Vein endothelial cell (primary cell): ENCODE results near the gene TCTN2. TPM values are rescaled to one million over a fixed set of nuclear protein-coding genes. Genes with fewer than 3 reads are reported as not detected.

Experiments
- total RNA-seq: library from RNA; depleted of rRNA; stranded (reverse); fragments of >200 nt; gene quantifications from 2 replicates; pipeline ENCODE4 v1.2.3, GENCODE V29; 2012

The TCTN2 gene
- 10.5 and 13.1 TPM in 2 replicates for total RNA-seq

DNA sequence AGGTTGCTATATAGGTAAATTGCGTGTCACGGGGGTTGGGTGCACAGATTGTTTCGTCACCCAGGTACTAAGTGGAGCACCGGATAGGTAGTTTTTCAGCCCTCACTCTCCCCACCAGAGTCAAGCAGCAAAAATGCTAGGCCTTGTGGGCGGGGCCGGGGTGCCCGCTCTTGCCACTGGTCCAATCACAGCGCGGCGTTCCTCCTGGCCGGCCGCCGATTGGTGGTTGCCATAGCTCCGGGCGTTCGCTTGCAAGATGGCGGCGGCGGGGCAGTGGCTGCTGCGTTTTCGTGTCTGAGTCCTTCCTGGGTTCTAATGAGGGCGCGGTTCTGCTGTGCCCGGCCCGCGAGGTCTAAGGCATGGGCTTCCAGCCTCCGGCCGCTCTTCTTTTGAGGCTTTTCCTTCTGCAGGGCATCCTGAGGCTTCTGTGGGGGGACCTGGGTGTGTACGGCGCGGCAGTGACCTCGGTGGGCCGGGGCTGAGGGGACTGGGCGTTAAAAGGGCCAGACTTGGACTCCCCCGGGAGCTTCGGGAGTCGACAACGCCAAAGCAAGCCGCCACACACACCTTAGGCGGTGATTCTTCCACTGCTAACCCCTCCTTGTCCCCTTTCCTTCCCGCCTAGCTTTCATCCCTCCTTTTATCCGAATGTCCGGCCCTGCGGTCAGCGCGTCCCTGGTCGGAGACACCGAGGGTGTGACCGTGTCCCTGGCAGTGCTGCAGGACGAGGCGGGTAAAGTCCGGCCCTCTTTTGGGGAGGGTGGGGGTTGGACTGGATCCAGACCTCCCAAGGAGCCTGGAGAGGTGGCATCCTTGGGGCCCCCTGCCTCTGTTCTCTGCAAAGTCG, at the start of gene TCTN2:
Gene TCTN2, plus strand, starts transcription at position 232 of the 847 bp plus-strand sequence. Its CDS starts 128 bp downstream, at position 360.

GRCh38 chr12:123633379-123634141, 37.4 kb upstream of the TCTN2 start, which contains the start of the genes EIF2B1 and GTF2H3:
Gene EIF2B1, minus strand, starts transcription at chr12:123633686. Its CDS starts 129 bp downstream, at chr12:123633557.
Gene GTF2H3, plus strand, starts transcription at chr12:123633829. Its CDS starts 31 bp downstream, at chr12:123633860.

Other genes starting within 250 kb of the TCTN2 start
- 3.4 and 3.6 TPM in 2 replicates for gene RILPL2, start 234.4 kb upstream of the TCTN2 start, total RNA-seq
- gene SNRNP35, start 213.0 kb upstream of the TCTN2 start, total RNA-seq, result 9.8 and 10.0 TPM in 2 replicates
- gene RILPL1, start 137.4 kb upstream of the TCTN2 start, total RNA-seq, result 11.8 and 18.3 TPM in 2 replicates
- 370 and 397 TPM in 2 replicates for gene TMED2, start 86.6 kb upstream of the TCTN2 start, total RNA-seq
- 22.7 and 25.2 TPM in 2 replicates for gene DDX55, start 69.0 kb upstream of the TCTN2 start, total RNA-seq
- 37.9 and 42.6 TPM in 2 replicates for gene EIF2B1, start 37.4 kb upstream of the TCTN2 start, total RNA-seq
- gene GTF2H3, start 37.3 kb upstream of the TCTN2 start, total RNA-seq, result 52.3 and 56.5 TPM in 2 replicates
- 38.9 and 45.9 TPM in 2 replicates for gene ATP6V0A2, start 41.2 kb downstream of the TCTN2 start, total RNA-seq
- gene DNAH10, start 91.2 kb downstream of the TCTN2 start, total RNA-seq, result under 0.01 TPM in 2 replicates